LoVo (cell line): ENCODE data around the gene SIGLEC10.

ENCODE experiments used
- DNase-seq: peaks from one replicate; pipeline ENCODE4 v3.0.0-alpha.2; 2016; ENCODE audit warnings: low spot score

Gene SIGLEC10

DNA sequence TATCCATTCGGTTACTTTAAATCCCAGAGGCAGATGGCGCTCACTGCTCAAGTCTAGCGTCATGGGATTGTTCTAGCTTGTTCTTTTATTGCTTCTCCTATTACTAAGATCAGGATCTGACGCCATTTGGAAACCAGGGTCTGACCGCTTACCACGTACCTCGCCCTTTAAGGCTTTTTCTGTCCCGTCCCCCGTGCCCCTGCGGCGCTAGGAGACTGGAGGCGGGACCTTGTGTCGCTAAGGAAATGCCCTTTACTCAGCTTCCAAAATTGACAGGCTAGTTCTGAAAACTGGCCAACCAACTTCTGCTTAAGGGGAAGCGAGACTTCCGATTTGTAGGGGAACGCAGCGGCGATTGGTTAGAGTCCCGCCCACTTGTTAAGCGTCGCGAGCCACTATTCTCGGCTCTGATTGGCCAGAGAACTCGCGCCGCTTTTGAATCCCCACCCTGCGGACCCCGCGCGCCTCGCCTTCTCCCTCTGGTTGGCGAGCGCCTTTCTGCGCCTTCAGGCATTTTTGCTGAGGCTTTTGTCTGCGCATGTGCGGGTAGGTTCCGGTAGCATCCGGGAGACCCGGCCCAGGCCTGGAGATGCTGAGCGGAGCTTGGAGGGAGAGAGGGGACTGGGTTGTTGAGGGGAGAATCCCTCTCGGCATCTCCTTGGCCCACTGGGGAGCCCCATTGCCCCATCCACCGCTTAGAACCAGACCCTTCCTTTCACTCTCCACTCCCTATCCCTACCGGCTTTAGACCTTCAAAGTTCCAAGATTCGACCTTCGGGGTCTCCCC is 23.2 kb downstream of the SIGLEC10 start:
- DNase-seq: peak; percentile 84

DNA sequence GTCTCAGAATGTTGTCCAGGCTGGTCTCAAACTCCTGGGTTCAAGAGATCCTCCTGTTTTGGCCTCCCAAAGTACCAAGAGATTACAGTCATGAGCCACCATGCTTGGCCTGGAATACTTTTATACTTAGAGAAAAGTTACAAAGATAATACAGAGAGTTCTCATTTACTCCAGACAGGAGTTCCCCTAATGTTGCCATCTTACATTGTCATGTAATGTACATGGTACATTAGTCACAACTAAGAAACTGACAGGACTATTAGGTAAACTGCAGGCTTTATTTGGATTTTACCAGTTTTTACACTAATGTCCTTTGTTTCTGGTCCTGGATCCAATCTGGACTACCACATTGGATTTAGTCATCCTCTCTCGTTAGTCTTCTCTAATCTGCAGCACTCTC is 24.7 kb downstream of the SIGLEC10 start:
- DNase-seq: no peak

DNA sequence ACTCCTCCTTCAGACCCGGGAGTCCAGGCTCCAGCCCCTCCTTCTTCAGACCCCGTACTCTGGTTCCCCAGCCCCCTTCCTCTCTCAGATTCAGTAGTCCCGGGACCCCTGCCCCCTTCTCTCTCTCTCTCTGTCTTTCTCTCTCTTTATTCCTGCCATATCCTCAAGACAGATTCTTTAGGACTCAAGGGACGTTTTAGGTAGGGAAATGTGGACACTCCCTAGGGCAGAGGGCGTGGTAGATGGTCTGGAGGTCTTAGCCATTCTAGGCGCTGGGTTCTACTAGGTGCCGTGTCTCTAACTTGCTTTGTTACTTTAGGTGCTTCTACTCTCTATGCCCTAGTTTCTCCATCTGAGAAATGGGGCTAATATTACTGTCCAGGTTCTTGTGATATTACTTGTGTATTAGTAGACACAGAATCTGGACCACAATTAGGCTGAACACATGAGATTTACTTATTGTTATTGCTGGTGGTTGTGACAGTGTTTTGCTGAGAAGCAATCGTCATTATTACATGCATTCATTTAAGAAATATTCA is 26.3 kb downstream of the SIGLEC10 start:
- no peak for DNase-seq

DNA sequence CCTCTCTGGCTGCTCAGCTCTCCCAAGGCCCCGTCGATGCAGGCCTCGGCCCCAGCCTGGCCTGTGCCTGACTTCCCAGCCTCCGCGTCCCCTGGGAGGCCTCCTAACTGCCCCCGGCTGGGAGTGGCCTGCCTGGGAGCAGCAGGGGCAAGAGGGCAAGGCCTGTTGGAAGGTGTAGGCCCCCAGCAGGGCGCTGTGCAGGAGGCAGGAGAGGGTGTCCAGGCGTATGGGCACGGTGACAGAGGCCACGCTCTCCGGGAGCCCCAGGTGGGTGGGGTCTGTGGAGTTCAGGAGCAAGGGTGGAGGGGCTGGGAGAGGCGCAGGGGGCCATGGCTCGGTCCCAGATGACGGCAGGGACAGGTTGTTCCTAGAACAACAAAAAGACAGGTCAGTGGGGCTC is 28.3 kb downstream of the SIGLEC10 start:
- DNase-seq: no peak

DNA sequence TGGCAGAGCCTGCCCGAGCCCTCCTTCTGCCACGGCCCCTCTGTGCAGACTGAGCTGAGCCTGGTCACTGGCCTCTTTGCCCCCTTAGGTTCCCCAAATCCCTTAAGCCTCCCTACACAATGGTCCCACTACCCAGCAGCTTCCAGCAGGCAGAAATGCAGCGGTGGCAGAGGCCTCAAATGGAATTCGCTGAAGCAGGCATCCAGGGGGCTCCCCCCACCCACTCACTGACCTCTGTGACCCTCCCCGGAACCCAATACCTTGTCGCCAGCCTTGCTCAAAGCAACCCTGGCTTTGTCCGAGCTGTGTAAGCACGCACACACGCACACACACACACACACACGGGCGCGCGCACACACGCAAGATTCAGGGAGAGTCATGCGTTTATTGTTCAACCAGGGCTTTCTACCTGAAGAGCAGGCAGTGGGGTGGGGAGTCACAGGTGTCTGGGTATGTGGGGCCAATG is 29.5 kb downstream of the SIGLEC10 start, which contains the start of gene LIM2:
Gene LIM2, minus strand, starts transcription at position 51 of the 466 bp plus-strand sequence. CDS start 531 bp downstream, outside the sequence.
- DNase-seq: no peak

DNA sequence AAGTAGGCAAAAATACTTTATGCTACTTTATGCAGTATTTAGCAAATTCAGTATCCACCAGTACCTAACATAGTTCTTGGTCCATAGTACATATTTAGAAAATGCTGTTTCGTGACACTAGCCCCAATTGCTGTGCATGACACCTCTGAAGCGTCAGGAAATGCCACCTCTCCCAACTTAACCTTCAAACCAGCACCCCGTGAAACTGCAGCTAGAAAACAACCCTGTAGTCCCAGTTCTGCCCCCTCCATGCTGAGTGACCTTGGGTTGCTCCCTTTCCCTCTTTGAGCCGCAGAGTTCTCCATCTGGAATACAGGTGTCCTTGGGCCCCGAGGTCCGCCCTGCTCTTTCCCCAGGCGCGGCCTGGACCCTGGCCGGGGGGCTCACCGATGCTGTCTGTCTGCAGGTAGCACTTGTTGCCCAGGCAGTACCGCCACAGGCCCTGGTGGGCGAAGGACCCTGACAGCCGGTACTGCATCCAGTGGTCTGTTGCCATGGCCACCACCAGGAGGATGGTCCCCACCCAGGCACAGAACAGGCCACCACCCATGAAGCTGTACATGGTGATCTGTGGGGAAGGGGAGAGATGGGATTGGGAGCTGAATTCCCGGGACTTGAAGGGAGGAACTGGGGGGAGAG is 30.4 kb downstream of the SIGLEC10 start:
- DNase-seq: no peak

DNA sequence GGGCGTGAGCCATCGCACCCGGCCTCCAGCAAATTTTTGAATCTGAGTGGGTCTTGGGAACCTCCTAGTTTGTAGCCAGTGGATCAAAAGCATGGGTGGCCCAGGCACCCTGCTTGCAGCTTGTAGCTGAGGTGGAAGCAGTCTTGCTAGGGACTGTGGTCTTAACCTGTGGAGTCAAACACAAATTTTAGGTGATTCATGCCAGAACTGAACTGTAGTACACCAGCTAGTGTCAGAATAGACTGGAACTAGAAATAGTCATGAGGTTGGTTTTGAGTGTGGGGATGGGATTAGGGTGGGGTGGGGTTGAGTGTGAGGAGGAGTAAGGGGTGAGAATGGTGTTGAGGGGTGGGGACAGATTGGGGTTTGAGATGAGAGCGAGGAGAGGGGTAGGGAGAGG is 35.4 kb downstream of the SIGLEC10 start:
- DNase-seq: no peak

DNA sequence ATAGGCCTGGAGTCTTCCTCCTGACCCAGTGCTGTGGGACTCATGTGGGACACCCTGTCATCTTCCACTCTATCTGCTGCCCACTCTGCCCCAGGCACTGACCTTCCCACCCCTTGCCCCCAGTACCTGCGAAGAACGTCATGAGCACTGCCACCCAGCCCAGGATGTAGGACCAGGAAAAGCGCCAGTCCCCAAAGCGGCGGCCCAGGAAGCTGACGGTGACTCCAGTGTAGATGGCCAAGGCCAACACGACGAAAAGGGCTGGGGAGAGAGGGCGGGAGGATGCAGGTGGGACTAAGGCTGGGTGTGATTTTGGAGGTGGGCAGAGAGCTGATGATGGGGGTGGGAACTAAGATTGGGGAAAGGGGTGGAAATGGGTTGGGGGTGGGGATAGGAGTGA is 37.1 kb downstream of the SIGLEC10 start:
- DNase-seq: no peak

DNA sequence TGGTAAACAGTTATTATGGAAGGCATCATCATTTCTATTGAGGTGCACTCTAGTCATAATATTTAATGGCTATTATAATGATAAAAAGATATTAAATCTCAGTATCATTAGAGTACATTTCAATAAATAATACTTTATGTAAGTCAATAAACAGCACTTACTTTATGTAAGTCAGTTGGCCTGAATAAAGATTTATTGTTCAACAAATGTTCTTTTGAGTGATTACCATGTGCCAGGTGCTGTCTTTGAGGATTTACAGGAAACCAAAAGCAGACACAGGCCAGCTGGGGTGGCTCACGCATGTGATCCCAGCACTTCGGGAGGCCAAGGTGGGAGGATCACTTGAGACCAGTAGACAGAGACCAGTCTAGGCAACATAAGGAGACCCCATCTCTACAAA is 40.0 kb downstream of the SIGLEC10 start:
- no peak for DNase-seq

DNA sequence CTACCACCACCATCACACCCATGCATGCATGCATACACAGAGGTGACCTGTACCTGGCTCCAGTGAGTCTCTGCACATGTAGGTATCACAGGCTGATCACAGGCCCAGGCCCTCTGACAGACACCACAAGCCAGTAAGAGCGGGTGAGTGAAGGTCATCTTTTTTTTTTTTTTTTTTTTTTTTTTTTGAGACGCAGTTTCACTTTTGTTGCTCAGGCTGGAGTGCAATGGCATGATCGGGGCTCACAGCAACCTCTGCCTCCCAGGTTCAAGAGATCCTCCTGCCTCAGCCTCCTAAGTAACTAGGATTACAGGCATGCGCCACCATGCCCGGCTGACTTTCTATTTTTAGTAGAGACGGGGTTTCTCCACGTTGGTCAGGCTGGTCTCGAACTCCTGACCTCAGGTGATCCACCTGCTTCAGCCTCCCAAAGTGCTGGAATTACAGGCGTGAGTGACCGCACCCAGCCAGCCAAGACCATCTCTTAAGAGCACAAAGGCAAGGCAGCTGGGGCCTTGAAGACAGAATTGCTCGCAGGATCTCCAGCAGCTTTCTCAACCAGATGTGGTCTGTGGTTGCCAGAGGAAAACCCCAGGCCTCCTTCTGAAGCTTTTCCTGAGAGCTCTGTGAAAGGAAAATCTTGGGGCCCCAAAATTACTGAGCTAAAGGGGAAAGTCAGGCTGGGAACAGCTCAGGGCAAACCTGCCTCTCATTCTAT is 41.8 kb downstream of the SIGLEC10 start:
- no peak for DNase-seq

DNA sequence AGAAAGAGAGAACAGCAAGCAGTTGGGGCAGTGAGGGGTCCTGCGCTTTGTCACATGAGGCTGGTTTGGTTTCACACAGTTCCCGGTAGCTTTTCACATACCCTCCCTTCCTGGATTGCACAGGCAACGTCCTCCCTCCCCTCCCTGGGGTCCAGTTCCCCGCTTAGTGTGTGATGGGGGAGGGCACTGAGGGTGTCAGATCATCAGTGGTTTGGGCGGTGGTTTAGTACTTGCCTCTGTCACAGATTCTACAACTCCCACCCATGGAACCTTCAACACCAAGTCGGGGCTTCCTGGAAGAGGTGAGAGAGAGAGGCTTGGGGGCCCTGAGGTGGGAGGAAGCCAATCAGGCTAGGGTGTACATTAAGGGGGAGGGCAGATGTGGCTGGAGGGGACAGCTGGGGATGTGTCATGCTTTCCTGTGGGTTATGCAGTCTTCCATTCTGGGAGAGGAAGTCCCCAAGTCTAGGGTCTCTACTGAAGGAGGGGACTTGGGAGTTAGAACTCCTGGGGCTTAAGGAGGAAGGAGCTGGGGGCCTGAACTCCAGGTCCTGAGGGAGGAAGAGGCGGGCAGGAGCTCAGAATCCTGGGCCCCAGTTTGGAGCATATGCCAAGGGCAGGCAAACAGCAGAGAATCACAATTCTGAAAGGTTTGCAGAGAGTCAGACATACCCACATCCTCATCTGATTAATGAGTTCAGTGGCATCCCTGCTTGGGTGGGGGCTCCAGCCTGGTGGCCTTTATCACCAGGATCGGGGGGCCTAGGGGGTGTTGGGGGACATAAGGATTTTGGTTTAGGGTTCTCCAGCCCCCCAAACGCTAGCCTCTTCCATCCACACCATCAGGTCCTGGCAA is 44.6 kb downstream of the SIGLEC10 start, which contains the start of gene NKG7:
Gene NKG7, minus strand, starts transcription at position 6 of the 856 bp plus-strand sequence. CDS start 119 bp downstream, outside the sequence.
- DNase-seq: no peak

DNA sequence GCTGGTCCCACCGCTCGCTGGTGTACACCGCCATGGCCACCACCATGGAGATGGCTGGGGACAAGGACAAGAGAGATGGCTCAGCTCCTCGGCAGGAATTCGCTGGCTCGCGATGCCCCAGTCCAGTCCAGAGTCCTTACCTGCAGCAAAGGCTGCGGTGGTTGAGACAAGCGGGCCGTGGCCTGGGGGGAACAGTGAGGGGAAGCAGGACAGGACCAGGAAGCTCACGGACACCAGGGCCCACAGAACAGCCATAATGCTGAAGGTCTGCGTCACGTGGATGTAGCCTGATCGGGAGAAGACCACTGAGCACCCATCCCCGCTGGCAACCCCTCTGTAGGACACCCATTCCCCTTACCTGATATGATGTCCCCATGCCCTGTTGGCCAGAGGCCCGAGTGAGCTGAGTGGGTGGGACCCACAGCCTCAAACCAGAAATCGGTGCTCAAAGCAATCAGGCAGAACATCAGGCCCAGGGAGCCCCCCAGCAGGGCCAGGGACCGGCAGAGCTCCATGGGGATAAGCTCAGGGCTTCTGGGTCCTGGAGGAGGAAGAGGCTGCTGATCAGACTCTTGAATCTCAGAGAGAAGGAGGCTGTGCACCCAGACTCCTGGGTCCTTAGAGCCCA is 45.3 kb downstream of the SIGLEC10 start:
- DNase-seq: no peak

DNA sequence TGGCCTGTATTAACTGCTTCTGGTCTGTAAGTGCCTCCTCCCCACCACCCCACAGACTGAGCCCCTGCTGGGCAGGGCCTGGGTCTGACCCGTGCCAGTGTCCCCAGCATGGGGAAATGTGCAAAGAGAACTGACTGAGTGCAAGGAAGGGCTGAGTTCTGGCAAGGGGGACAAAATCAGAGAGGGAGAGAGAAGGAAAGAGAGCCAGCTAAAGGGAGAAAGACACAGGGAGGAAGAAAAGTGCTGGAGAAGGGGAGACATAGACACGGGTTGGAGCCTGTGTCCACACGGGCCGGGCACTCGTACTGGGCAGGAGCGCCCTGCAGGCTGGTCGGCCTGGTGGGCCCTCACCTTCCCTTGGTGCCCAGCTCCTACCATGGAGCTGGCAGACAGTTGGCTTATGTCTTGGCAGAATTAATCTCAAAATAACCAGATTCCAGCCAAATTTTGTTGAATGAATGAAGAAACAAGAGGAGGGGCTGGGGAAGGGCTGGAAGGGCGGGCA is 46.2 kb downstream of the SIGLEC10 start:
- DNase-seq: no peak

DNA sequence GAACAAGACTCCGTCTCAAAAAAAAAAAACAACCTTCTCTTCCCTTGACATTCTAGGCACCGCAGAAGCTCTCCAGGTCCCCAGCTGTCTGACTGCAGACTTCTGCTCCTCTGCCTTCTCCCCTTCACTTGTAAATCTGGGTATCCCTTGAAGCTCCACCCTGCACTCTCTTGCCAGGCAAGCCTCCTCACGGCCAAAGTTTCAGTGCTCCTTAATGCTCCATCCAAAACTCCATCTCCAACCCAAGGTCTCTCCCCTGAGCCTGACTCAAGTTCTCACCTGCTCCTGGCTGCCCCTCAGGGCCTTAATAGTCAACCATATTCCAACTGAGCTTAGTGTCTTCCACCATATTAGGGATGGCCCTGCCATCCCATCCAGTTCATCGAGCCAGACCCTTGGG is 47.2 kb downstream of the SIGLEC10 start:
- no peak for DNase-seq

DNA sequence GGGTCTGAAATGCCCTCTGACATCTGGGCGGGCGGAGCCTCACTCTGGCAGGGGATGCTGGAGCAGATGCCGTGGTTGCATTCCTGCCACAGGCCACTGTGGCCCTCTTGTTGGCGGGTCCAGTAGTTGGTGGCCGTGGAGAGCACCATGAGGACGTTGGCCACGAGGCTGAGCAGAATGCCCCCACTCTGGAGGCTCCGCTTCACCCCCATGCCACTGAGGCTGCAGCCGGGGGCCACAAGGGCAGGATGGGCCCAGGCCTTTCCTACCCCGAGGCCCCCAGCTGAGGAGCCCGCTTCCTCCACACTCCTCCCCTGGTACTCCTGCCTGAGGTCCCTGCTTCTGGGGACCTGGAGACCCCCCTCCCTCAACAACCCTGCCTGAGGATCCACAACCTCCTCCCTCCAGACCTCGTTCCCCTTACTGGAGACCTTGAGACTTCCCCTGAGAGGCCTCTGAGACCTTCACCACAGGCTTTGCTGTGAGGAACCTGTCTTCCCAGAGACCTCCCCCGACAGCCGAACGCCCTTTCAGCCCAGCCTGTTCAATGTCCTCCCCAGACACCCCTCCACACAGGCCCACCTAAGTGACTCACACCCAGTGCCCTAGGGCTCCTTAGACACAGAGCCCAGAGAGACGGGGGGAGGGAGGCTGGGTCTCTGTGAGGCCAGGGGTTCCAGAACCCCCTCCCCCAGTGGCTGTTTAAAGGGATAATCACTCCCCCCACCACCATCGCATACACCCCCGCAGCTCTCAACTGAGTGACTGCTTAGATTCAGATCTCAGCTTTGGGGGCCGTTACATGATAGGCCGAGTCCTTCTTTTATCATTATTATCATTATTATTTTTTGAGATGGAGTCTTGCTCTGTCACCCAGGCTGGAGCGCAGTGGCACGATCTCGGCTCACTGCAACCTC is 48.8 kb downstream of the SIGLEC10 start, which contains the start of gene CLDND2:
Gene CLDND2, minus strand, starts transcription at position 638 of the 917 bp plus-strand sequence. Its CDS starts 426 bp downstream, at position 212.
- DNase-seq: no peak

DNA sequence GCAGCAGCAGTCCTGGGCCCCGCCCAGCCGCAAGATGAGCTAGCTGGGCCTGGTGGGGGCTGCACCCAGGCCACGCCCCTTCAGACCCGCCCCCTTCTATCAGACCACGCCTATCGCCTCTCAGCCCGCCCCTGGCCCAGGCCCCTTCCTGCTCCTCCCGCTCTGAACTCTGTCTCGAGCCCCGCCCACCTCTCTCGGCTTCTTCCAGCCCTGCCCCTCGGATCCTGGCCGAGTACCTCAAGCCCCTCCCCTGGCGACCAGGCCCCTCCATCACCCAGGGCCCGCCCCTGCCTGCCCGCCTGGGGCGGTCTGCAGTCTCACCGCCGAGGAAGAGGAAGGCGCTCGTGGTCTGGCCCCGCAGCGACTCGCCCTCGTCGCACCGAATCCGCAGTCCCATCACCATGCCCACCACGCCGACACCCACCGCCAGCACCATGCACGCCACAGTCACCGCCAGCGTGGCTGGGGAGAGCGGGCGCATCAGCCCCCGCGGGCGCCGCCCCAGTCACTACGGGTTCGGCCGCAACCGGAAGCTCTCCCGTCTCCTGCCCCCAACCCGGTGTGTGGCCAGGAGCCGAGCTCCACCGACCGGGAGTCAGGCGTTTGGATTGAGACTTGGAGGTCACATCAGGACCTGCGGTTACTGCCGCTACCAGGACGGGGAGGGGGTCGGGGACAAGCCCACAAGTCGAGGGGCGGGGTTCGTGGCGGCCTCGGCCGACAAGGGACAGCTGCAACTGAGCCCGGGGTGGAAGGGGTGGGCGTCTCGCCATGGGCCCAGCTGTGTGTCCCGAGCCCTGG is 49.7 kb downstream of the SIGLEC10 start:
- DNase-seq: peak; percentile 99

DNA sequence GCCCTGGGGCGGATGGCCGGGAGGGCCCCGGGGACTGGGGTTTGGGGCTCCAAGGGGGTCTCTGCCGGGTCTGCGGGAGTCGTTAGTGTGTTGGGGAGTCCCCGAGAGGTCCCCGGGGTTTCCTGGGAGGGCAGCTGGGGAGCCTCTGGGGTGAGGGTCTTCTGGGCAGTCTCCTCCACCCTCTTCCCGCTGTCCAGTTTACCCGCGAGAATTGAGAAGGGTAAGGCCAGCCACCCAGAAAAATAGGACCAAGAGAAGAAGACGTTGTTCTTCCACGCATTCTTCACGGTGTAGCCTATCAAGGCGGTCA is 50.2 kb downstream of the SIGLEC10 start:
- DNase-seq: no peak

DNA sequence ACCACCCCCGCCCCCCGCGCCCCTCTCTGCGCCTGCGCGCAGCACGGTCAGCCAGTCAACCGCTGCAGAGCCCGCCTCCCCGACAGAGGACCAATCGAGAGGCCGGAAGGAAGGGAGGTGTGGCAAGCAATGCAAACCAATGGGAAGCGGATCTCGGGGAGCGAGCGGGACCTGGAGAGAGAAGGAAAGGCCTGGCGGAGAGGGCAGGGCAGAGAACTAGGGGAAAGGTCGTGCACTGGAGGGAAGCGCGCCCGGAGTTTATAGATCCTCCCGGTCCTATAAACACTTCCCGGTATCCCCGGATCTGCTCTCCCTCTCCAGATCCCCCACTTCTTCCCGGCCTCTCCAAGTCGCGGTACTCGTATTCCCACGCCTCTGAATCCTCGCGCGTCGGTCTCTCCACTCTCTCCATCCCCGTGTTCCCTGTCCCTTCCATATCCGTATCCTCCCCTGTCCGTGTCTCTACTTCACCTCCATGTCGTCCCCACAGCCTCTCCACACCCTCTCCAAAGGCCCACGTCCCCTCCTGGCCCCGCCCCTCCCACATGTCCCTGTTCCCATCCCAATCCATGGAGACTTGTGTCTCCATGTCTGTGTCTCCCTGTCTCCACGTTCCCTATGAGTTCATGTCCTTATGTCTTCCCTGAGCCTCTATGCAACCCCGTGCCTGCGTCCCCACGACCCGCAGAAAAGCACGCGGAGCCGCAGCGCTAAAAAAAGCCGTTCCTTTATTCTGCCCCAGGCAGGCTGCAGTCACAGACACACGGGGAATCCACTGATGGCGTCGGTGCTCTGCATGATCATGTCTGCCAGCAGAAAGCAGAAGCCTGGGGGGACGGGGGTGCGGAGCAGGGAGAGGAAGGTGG is 50.8 kb downstream of the SIGLEC10 start:
- DNase-seq: peak; percentile 98
